Measurements from ENCODE around the gene MACO1. TPM values are rescaled to one million over a fixed set of nuclear protein-coding genes. Genes with fewer than 3 reads are reported as not detected.
"Not testable (repeated sequence)": the region's sequence is repeated elsewhere in the genome, so short reads cannot be mapped to it uniquely, and the experiment has no call there.

MACO1 gene
- total and polyA plus RNA-seq, 4 donors = 7.9 to 20.7 (median 13.6) TPM

DNA sequence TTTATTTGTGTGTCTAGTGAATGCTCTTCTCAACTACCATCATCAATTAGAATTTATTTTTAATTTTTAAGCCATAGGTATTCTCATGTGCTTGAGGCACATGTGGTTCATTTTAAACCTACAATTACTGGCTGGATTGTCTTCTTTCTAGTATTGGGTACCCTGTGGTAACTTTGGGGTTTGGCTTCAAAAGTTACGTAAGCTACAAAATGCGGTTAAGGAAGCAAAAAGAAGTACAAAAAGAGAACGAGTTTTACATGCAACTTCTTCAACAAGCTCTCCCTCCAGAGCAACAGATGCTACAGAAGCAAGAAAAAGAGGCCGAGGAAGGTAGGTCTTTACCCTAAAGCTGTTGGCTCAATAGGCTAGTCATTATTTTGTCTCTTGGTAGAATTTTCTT is 25.8 kb downstream of the MACO1 start:
- Histone ChIP-seq H3K27me3 (ENCODE audit: control insufficient read depth in 3 of 3, insufficient read depth in 3 of 3, low read length in 2 of 3) (no peaks in the 10 kb centered on the region), H3K4me1 (ENCODE audit: control insufficient read depth in 5 of 5, insufficient read depth in 5 of 5, low read length in 5 of 5) (peaks cover 0 to 6% (median 0%) of the 10 kb centered on the region in 5 donors), H3K9ac (ENCODE audit: insufficient read depth in 1 of 2, low read length in 2 of 2) (no peak overlapping the region), H3K27ac (ENCODE audit: low read depth in 1 of 2, low read length in 1 of 2) (no peak overlapping the region), H3K9me3 (ENCODE audit: control insufficient read depth in 4 of 4, insufficient read depth in 3 of 4, low read length in 3 of 4) (no peaks in the 10 kb centered on the region), H3K4me3 (no peak overlapping the region), H3K36me3 (ENCODE audit: control insufficient read depth in 4 of 4, insufficient read depth in 4 of 4, low read length in 4 of 4) (peaks cover 3 to 21% (median 7%) of the 10 kb centered on the region in 4 donors)
- WGBS, 2 donors = 43 to 68% methylated on average over 4 of the region's 4 CpGs
- DNase-seq (no peak), ATAC-seq (ENCODE audit: insufficient read depth, low FRiP score) (no peak)
- TF ChIP-seq, protein P1, sequence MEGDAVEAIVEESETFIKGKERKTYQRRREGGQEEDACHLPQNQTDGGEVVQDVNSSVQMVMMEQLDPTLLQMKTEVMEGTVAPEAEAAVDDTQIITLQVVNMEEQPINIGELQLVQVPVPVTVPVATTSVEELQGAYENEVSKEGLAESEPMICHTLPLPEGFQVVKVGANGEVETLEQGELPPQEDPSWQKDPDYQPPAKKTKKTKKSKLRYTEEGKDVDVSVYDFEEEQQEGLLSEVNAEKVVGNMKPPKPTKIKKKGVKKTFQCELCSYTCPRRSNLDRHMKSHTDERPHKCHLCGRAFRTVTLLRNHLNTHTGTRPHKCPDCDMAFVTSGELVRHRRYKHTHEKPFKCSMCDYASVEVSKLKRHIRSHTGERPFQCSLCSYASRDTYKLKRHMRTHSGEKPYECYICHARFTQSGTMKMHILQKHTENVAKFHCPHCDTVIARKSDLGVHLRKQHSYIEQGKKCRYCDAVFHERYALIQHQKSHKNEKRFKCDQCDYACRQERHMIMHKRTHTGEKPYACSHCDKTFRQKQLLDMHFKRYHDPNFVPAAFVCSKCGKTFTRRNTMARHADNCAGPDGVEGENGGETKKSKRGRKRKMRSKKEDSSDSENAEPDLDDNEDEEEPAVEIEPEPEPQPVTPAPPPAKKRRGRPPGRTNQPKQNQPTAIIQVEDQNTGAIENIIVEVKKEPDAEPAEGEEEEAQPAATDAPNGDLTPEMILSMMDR (IDR thresholded peaks at IDR 0.05; ENCODE audit: control extremely low read depth, extremely low read depth) = no peak

GRCh38 chr1:25458541-25459298 is 28.0 kb downstream of the MACO1 start:
- H3K27me3 ChIP-seq (ENCODE audit: control insufficient read depth in 3 of 3, insufficient read depth in 3 of 3, low read length in 2 of 3) = no peaks in the 10 kb centered on the region
- 73% methylated on average over 7 of the region's 7 CpGs for WGBS, 2 donors
- H3K9me3 ChIP-seq (ENCODE audit: control insufficient read depth in 4 of 4, insufficient read depth in 3 of 4, low read length in 3 of 4) = no peaks in the 10 kb centered on the region
- H3K4me3 ChIP-seq = no peak overlapping the region
- ATAC-seq (ENCODE audit: insufficient read depth, low FRiP score) (no peak), DNase-seq (no peak)
- H3K4me1 ChIP-seq (ENCODE audit: control insufficient read depth in 5 of 5, insufficient read depth in 5 of 5, low read length in 5 of 5) = peaks cover 2 to 18% (median 13%) of the 10 kb centered on the region in 5 donors
- H3K36me3 ChIP-seq (ENCODE audit: control insufficient read depth in 4 of 4, insufficient read depth in 4 of 4, low read length in 4 of 4) = peaks cover 8 to 24% (median 9%) of the 10 kb centered on the region in 4 donors
- peak overlapping the region in 1 of 2 donors; percentile 11 for H3K9ac ChIP-seq (ENCODE audit: insufficient read depth in 1 of 2, low read length in 2 of 2)
- no peak overlapping the region for H3K27ac ChIP-seq (ENCODE audit: low read depth in 1 of 2, low read length in 1 of 2)
- TF ChIP-seq, protein P1 (IDR thresholded peaks at IDR 0.05; ENCODE audit: control extremely low read depth, extremely low read depth) = no peak

DNA sequence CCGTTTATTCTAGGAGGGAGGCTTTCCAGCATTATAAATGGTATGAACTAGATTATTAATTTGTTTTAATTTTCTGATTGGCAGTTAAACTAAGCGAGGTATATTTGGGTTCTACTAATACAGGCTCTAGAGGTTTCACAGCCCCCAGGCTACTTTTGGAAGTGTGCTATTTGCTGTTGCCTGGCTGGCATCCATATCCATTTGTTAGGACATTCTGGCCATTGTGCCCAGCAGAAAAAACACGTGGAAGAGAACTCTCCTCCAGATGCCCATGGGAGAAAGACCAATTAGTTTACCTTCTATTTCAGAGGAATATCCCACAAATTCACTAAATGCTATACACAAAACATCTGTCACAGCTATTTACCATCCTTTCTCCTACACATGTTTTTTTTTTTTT is 29.3 kb downstream of the MACO1 start:
- Histone ChIP-seq H3K9me3 (ENCODE audit: control insufficient read depth in 4 of 4, insufficient read depth in 3 of 4, low read length in 3 of 4) (no peaks in the 10 kb centered on the region), H3K4me3 (no peak overlapping the region), H3K27ac (ENCODE audit: low read depth in 1 of 2, low read length in 1 of 2) (peak overlapping the region in 1 of 2 donors; percentile 21), H3K27me3 (ENCODE audit: control insufficient read depth in 3 of 3, insufficient read depth in 3 of 3, low read length in 2 of 3) (no peaks in the 10 kb centered on the region), H3K4me1 (ENCODE audit: control insufficient read depth in 5 of 5, insufficient read depth in 5 of 5, low read length in 5 of 5) (peaks cover 2 to 20% (median 13%) of the 10 kb centered on the region in 5 donors), H3K9ac (ENCODE audit: insufficient read depth in 1 of 2, low read length in 2 of 2) (no peak overlapping the region), H3K36me3 (ENCODE audit: control insufficient read depth in 4 of 4, insufficient read depth in 4 of 4, low read length in 4 of 4) (peaks cover 8 to 18% (median 9%) of the 10 kb centered on the region in 4 donors)
- TF ChIP-seq, protein P1 (IDR thresholded peaks at IDR 0.05; ENCODE audit: control extremely low read depth, extremely low read depth) = no peak
- DNase-seq = no peak
- ATAC-seq (ENCODE audit: insufficient read depth, low FRiP score) = no peak
- WGBS, 2 donors = 87 to 89% methylated on average over 3 of the region's 3 CpGs

GRCh38 chr1:25460816-25461215 is 30.1 kb downstream of the MACO1 start:
- peaks cover 9 to 15% (median 11%) of the 10 kb centered on the region in 4 donors for H3K36me3 ChIP-seq (ENCODE audit: control insufficient read depth in 4 of 4, insufficient read depth in 4 of 4, low read length in 4 of 4)
- H3K4me1 ChIP-seq (ENCODE audit: control insufficient read depth in 5 of 5, insufficient read depth in 5 of 5, low read length in 5 of 5) = peaks cover 2 to 20% (median 13%) of the 10 kb centered on the region in 5 donors
- not testable (repeated sequence) for H3K27ac ChIP-seq (ENCODE audit: low read depth in 1 of 2, low read length in 1 of 2); DNase-seq; H3K27me3 ChIP-seq (ENCODE audit: control insufficient read depth in 3 of 3, insufficient read depth in 3 of 3, low read length in 2 of 3); H3K4me3 ChIP-seq; H3K9ac ChIP-seq (ENCODE audit: insufficient read depth in 1 of 2, low read length in 2 of 2); H3K9me3 ChIP-seq (ENCODE audit: control insufficient read depth in 4 of 4, insufficient read depth in 3 of 4, low read length in 3 of 4); ATAC-seq (ENCODE audit: insufficient read depth, low FRiP score)
- WGBS, 2 donors = 68 to 74% methylated on average over 4 of the region's 4 CpGs
